K562 (cell line): ENCODE results near the gene MALRD1. TPM values are rescaled to one million over a fixed set of nuclear protein-coding genes. Genes with fewer than 3 reads are reported as not detected.

Experiments
- ATAC-seq: fragments of 200-7000 bp; cut with Tn5 transposase; 3 replicates; pipeline ENCODE4 v1.9.1; 2020; ENCODE audit warnings: moderate library complexity
- BruUV-seq: library from RNA; stranded (reverse); fragments of 400-500 nt; replicated peaks from 2 replicates; lab custom pipeline; 2021; lab: Mats Ljungman, UMichigan
- CTCF ChIA-PET: fragments of 300-600 bp; formaldehyde crosslinking; extraction: SDS; loops from one replicate; lab custom pipeline; 2021; ENCODE audit warnings: low intra/inter-chr PET ratio; lab: Yijun Ruan, JAX
- POLR2A ChIA-PET: fragments of 300-600, 350-650 bp; sonication (Branson Sonifier 250); formaldehyde crosslinking; extraction: SDS; loops from one replicate; lab custom pipeline; 2021; ENCODE audit warnings: antibody characterized with exemption, inconsistent platforms; lab: Yijun Ruan, JAX
- DNase-seq, 4 experiments: peaks; one replicate each; pipeline versions ENCODE4 v3.0.0 to v3.0.0-alpha.2; 2011 to 2018; ENCODE audit warnings: low spot score in 3 of 4, mixed read lengths in 3 of 4; ENCODE audit errors: extremely low read depth in 1 of 4
- FAIRE-seq: peaks from 2 replicates; lab custom pipeline; 2011; peaks lifted over from hg19 to GRCh38; lab: Jason Lieb, UNC
- H2AFZ ChIP-seq: 2 replicates; pipeline ENCODE4 v1.6.0; 2011; ENCODE audit warnings: low read depth, low read length, control low read depth, inconsistent platforms
- H3K27ac ChIP-seq: fragments of 200-600 bp; 3 replicates; pipeline ENCODE4 v1.8.0; 2011; ENCODE audit warnings: low read depth, mild to moderate bottlenecking, control low read depth, inconsistent platforms, low read length, moderate library complexity, mixed read lengths; ENCODE audit errors: extremely low read depth
- H3K27me3 ChIP-seq, 2 experiments: fragments of 300-600 bp in 1 of 2; 2 replicates in 1 of 2; 3 replicates in 1 of 2; pipeline versions ENCODE4 v1.6.0 to v1.8.0; 2011; ENCODE audit warnings: inconsistent platforms in 2 of 2, low read length in 2 of 2, mild to moderate bottlenecking in 1 of 2, mixed read lengths in 1 of 2, moderate library complexity in 1 of 2; ENCODE audit not compliant: control insufficient read depth in 2 of 2, insufficient read depth in 2 of 2
- H3K36me3 ChIP-seq: fragments of 300-600 bp; 3 replicates; pipeline ENCODE4 v1.8.0; 2011; ENCODE audit warnings: mild to moderate bottlenecking, low read length, inconsistent platforms; ENCODE audit not compliant: control insufficient read depth, insufficient read depth
- H3K4me1 ChIP-seq, 2 experiments: fragments of 200-600 bp in 1 of 2; replicated peaks in 1 of 2; 2 replicates in 1 of 2; 3 replicates in 1 of 2; pipeline versions ENCODE4 v1.5.1 to v1.8.0; 2011; ENCODE audit warnings: inconsistent platforms in 2 of 2, low read length in 2 of 2, mild to moderate bottlenecking in 1 of 2, mixed read lengths in 1 of 2, moderate library complexity in 1 of 2; ENCODE audit not compliant: control insufficient read depth in 2 of 2, insufficient read depth in 2 of 2
- H3K4me2 ChIP-seq: 2 replicates; pipeline ENCODE4 v1.6.1; 2011; ENCODE audit warnings: low read length, control low read depth, inconsistent platforms, mixed read lengths; ENCODE audit not compliant: insufficient read depth
- H3K4me3 ChIP-seq: fragments of 200-600 bp; sonication (generic), shearing (Covaris generic); 2 replicates; pipeline ENCODE4 v1.5.1; 2016; ENCODE audit warnings: control low read depth, inconsistent platforms
- H3K79me2 ChIP-seq: fragments of 200-600 bp; 3 replicates; pipeline ENCODE4 v1.8.0; 2011; ENCODE audit warnings: low read length, inconsistent platforms; ENCODE audit not compliant: control insufficient read depth, insufficient read depth
- H3K9ac ChIP-seq, 2 experiments: 2 replicates each; pipeline versions ENCODE4 v1.6.0 to v1.6.1; 2011; ENCODE audit warnings: low read depth in 2 of 2, low read length in 2 of 2, control low read depth in 1 of 2, inconsistent platforms in 1 of 2, mild to moderate bottlenecking in 1 of 2, mixed read lengths in 1 of 2; ENCODE audit not compliant: insufficient read depth in 1 of 2
- H3K9me1 ChIP-seq: one replicate; pipeline ENCODE4 v1.6.0; 2011; ENCODE audit warnings: inconsistent platforms, mild to moderate bottlenecking, low read length, moderate library complexity; ENCODE audit not compliant: control insufficient read depth, insufficient read depth
- H3K9me3 ChIP-seq: replicated peaks from 2 replicates; pipeline ENCODE4 v1.5.1; 2011; ENCODE audit warnings: low read depth, low read length, inconsistent platforms; ENCODE audit not compliant: control insufficient read depth, insufficient read depth
- H4K20me1 ChIP-seq: replicated peaks from 2 replicates; pipeline ENCODE4 v1.6.1; 2011; ENCODE audit warnings: low read length, inconsistent platforms, mixed read lengths; ENCODE audit not compliant: control insufficient read depth, insufficient read depth
- ARID1B ChIP-seq: fragments of 450-650 bp; IDR thresholded peaks from 2 replicates; pipeline ENCODE4 v1.6.1; 2016; ENCODE audit warnings: antibody characterized with exemption, mild to moderate bottlenecking, inconsistent platforms
- BRF1 ChIP-seq: IDR thresholded peaks from 3 replicates; pipeline ENCODE4 v1.6.1; 2011; ENCODE audit warnings: borderline replicate concordance, mild to moderate bottlenecking; ENCODE audit not compliant: insufficient read length; ENCODE audit errors: extremely low read depth
- CAMTA2 ChIP-seq: fragments of 250-450 bp; sonication (Bioruptor Pico); conservative IDR thresholded peaks from 2 replicates; pipeline ENCODE4 v1.5.1; 2022
- DPF2 ChIP-seq: fragments of 450-650 bp; IDR thresholded peaks from 2 replicates; pipeline ENCODE4 v1.6.1; 2016
- MYBL2 ChIP-seq, 2 experiments: fragments of 450-650 bp in 1 of 2; sonication (generic) in 1 of 2; formaldehyde crosslinking in 1 of 2; IDR thresholded peaks; 2 replicates each; pipeline versions ENCODE4 v1.6.1 to v1.8.1; 2017 to 2022; ENCODE audit warnings: borderline replicate concordance in 1 of 2, inconsistent platforms in 1 of 2, low read depth in 1 of 2, mild to moderate bottlenecking in 1 of 2, missing genetic modification reagents in 1 of 2, moderate library complexity in 1 of 2
- NELFE ChIP-seq: IDR thresholded peaks from 2 replicates; pipeline ENCODE4 v1.6.1; 2011; ENCODE audit warnings: mild to moderate bottlenecking; ENCODE audit not compliant: insufficient read depth, insufficient read length
- RBM22 ChIP-seq: fragments of 200-400 bp; formaldehyde crosslinking; IDR thresholded peaks from 2 replicates; pipeline ENCODE4 v1.6.1; 2018; ENCODE audit warnings: low read length, low read depth; ENCODE audit not compliant: poor library complexity, severe bottlenecking
- REST ChIP-seq, 2 experiments: fragments of 450-650 bp; formaldehyde crosslinking in 1 of 2; IDR thresholded peaks; 2 replicates each; pipeline versions ENCODE4 v1.4.0 to v1.6.1; 2014 to 2020; ENCODE audit warnings: mild to moderate bottlenecking in 2 of 2, borderline replicate concordance in 1 of 2, low read depth in 1 of 2
- TFAM ChIP-seq: fragments of 250-450 bp; sonication (Bioruptor Pico); conservative IDR thresholded peaks from 2 replicates; pipeline ENCODE4 v1.5.0; 2021; ENCODE audit warnings: mild to moderate bottlenecking, moderate library complexity
- ZBTB43 ChIP-seq: sonication (generic); formaldehyde crosslinking; IDR thresholded peaks from 2 replicates; pipeline ENCODE4 v1.8.0; 2023; ENCODE audit warnings: mild to moderate bottlenecking, missing genetic modification reagents
- ZNF133 ChIP-seq: fragments of 250-450 bp; sonication (Bioruptor Pico); IDR thresholded peaks from 2 replicates; pipeline ENCODE4 v1.4.0; 2020; ENCODE audit warnings: mild to moderate bottlenecking
- ZNF699 ChIP-seq: fragments of 250-450 bp; sonication (Bioruptor Pico); IDR thresholded peaks from 2 replicates; pipeline ENCODE4 v1.8.0; 2021; ENCODE audit warnings: mild to moderate bottlenecking, moderate library complexity; ENCODE audit not compliant: insufficient replicate concordance
- WGBS: fragments of 100-300 bp; shearing (Covaris generic); methylation state at CpG from one replicate; pipeline ENCODE4 v1.1.6; 2016; ENCODE audit warnings: low coverage, mixed read lengths; ENCODE audit not compliant: insufficient coverage; ENCODE audit errors: missing lambda C conversion rate; 5-methylcytosine and 5-hydroxymethylcytosine counted together
- in situ Hi-C: fragments of 300-500 bp; cut with MboI; formaldehyde crosslinking; loops from 4 replicates; pipeline ENCODE4 v1.15.0; 2018; ENCODE audit warnings: inconsistent platforms, mixed read lengths
- intact Hi-C: fragments of 100-400 bp; cut with micrococcal nuclease; formaldehyde crosslinking; loops from 2 replicates; pipeline ENCODE4 v1.14.2; 2022
- polyA plus RNA-seq, 8 experiments: library from polyadenylated mRNA; depleted of rRNA in 4 of 8; stranded (reverse) in 5 of 8; unstranded in 3 of 8; fragments of >200 nt; fragmentation: Nextera tagmentation in 2 of 8; fragmentation: Illumina TruSeq in 1 of 8; extraction: Ambion mirVana in 2 of 8; extraction: Trizol in 1 of 8; gene quantifications; 2 replicates each; pipeline versions ENCODE4 v1.2.1 to v1.2.3, GENCODE V29; 2011 to 2014; ENCODE audit warnings: inconsistent platforms in 1 of 8, missing spikeins in 1 of 8
- total RNA-seq, 7 experiments: library from RNA; depleted of rRNA in 6 of 7; stranded (reverse); fragments of >200 nt in 6 of 7; fragmentation: Illumina TruSeq in 2 of 7; extraction: Trizol in 2 of 7; gene quantifications; 2 replicates each; pipeline versions ENCODE4 v1.2.1 to v1.2.3, GENCODE V29; 2011 to 2021; ENCODE audit warnings: low replicate concordance in 1 of 7

The MALRD1 gene
- total and polyA plus RNA-seq, 9 of the 15 experiments (the other 6 are each of a cell fraction or from before 2014, with no cell fraction given), result not detected

- BruUV-seq, result no TSS peak
- FAIRE-seq, result no peak
- intact Hi-C loops, result no loop called here
- no peak for ATAC-seq
- no peak overlapping the region for H3K27ac ChIP-seq
- ChIA-PET POLR2A (no interaction called here), CTCF (no interaction called here)
- H3K27me3 ChIP-seq, result no peaks in the 10 kb centered on the region
- H2AFZ ChIP-seq, result no peak overlapping the region
- WGBS, result 0% methylated on average over 2 of the region's 2 CpGs
- H3K9me1 ChIP-seq, result no peaks in the 10 kb centered on the region
- H3K9ac ChIP-seq, result no peak overlapping the region
- H3K4me3 ChIP-seq, result no peak overlapping the region
- H3K9me3 ChIP-seq, result no peaks in the 10 kb centered on the region; the same call in 1 of the 2 replicates
- no peaks in the 10 kb centered on the region for H4K20me1 ChIP-seq
- no peak for DNase-seq
- H3K4me1 ChIP-seq, result no peaks in the 10 kb centered on the region
- H3K4me2 ChIP-seq, result no peak overlapping the region
- H3K36me3 ChIP-seq, result no peaks in the 10 kb centered on the region
- no peaks in the 10 kb centered on the region for H3K79me2 ChIP-seq
- in situ Hi-C loops, result no loop called here
- TF ChIP-seq CAMTA2 (no peak), REST (IDR thresholded peaks at IDR 0.05; ENCODE audit: borderline replicate concordance) (no peak), REST (CRISPR knock-in tag; IDR thresholded peaks at IDR 0.05; ENCODE audit: low read depth) (no peak), MYBL2 (IDR thresholded peaks at IDR 0.05; ENCODE audit: low read depth) (no peak), MYBL2 (CRISPR knock-in tag; IDR thresholded peaks at IDR 0.05; ENCODE audit: borderline replicate concordance) (no peak), DPF2 (no peak), BRF1 (no peak), RBM22 (no peak), ZBTB43 (CRISPR knock-in tag) (no peak), NELFE (no peak), TFAM (no peak), ZNF699 (CRISPR knock-in tag) (no peak), ARID1B (no peak), ZNF133 (CRISPR knock-in tag) (no peak)
These were observed 201.9 kb downstream of the MALRD1 start for GRCh38 chr10:19250546-19250945.
